ENCODE measurements around the gene EXOC7.

EXOC7 gene

DNA sequence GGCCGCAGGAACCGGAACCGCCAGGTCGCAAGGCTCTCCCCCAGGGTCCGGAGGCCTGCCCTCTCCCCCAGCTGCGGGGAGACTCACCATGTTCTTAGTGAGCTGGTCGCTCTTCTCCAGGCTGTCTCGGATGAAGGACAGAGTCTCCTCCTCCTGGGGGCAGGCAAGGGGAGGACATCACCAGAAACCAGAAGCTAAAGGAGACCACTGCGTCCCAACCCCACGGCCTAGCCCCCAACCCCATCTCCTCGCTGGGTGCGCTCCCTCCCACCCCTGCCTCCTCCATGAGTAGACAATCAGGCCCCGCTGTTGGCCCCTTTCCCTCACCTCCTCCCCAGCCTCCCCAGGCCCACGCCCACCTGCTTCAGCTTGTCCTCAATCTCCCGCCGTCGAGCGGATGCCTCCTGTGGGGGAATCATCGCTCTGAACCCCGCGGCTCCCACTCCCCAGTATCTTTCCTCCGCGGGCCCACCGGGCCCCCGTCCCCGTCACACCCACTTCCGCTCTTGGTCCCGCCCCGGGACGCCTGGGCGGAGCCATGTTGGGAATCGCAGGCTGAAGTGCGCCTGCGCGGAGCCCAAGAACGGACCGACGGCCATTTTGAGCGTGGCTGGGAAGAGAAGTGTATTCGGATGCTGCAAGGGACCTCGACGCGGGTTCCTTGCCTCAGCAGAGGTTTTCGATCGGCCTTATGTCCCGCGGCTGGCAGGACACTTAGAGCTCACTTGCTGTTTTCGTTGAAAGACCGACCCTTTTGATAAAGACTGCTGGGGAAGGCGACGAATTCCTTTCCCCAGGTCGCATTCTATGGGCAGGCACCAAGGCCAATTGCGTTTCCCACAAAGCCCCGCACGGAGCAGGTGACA, at the start of gene EXOC7:
Gene EXOC7 (minus strand): TSS at position 514 of the 866 bp plus-strand sequence. CDS start 95 bp downstream, at position 419.
- DNase-seq (ENCODE audit: low spot score) = peak; percentile 99

DNA sequence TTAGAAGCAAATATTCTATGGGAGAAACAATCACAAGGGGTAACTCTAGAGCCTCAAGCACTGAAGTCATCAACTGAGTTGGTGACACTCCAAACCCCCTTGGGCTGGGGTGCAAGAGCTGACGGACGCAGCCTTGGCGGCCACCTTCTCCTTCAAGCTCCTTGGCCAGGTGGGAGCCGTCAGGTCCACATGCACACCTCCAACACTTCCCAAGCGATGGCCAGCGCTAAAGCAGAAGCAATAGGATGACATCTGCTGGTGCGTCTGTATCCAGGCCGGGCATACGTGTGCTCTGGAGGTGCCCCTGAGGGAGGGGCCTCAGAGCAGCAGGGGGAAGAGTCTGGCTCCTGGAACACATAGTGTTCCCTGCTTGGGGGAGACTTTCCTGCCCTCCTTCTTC, 49.6 kb upstream of the EXOC7 start:
- DNase-seq (ENCODE audit: low spot score) = no peak

GRCh38 chr17:76152591-76152990, 49.0 kb upstream of the EXOC7 start:
- no peak for DNase-seq (ENCODE audit: low spot score)

GRCh38 chr17:76151896-76152454, 48.4 kb upstream of the EXOC7 start:
- DNase-seq (ENCODE audit: low spot score) = no peak

DNA sequence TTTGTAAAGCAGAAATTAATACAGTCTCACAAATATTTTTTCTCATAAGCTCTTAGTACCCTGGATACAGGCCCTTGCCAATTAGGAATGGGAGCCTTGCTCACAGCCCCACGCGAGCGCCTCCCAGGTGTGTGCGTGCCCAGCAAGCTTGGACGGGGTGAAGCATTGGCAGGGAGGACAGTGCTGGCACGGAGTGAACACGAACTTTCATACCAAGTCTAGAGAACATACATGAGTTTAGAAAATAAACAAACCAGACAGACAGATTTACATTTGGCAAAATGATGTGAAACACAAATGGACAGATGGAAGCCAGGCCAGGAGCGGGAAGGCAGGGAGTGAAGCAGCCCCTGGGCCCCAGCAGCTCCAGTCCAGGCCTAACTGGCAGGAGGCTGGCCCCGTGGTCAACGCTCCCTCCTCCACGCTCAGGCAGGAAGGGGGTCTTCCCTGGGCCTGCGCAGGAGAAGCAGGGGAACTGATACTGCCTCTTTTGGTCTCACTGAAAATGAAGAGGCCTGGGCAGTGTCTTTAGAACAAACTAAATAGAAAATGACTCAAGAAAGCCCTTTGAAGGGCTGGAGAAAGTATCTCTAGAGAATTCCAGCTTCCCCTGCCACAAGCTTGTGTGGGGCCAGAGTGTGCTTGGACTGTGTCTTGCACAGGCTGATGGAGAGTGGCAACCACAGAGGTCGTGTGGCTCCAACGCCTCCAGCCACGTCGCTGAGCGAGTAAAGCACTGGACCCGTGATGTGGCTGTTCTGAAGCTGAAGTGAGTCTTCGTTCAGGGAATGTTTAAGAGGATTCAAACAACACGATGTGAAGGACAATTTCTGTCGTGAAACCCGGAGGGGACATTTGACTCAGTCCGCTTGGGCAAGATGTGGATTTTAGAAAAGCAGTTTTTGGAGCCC, 47.4 kb upstream of the EXOC7 start:
- no peak for DNase-seq (ENCODE audit: low spot score)

DNA sequence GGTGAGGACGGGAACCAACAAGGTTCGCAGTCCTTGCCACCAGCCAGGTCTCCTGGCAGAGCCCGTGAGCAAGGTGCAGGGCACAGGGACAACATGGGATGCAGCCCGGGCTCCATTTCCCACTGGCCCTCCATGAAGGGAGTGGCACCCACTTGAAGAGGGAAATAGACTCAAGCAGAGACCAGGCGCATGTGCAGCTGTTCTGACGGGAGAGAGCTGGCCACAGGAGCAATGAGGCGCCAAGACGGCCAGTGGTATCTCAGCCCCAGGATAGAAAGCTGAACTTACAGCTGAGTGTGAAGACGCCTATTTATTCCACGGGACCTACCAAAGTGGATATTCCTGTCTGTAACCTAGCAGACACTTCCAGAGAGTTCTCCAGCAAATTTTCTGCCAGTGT, 45.6 kb upstream of the EXOC7 start:
- DNase-seq (ENCODE audit: low spot score) = no peak

DNA sequence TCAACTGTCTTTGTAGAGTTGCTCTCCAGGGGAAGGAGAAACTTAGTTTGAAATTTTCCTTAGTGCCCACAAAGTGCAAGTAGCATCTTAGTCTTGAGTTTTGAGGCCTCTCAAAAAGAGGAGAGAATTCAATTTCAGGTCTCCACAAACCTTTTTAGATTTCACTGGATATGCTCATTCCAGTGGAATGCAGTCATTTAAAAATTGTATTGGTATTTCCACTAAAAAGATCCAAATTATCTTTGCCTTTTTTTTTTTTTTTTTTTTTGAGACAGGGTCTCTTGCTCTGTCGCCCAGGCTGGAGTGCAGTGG, 44.4 kb upstream of the EXOC7 start:
- no peak for DNase-seq (ENCODE audit: low spot score)

DNA sequence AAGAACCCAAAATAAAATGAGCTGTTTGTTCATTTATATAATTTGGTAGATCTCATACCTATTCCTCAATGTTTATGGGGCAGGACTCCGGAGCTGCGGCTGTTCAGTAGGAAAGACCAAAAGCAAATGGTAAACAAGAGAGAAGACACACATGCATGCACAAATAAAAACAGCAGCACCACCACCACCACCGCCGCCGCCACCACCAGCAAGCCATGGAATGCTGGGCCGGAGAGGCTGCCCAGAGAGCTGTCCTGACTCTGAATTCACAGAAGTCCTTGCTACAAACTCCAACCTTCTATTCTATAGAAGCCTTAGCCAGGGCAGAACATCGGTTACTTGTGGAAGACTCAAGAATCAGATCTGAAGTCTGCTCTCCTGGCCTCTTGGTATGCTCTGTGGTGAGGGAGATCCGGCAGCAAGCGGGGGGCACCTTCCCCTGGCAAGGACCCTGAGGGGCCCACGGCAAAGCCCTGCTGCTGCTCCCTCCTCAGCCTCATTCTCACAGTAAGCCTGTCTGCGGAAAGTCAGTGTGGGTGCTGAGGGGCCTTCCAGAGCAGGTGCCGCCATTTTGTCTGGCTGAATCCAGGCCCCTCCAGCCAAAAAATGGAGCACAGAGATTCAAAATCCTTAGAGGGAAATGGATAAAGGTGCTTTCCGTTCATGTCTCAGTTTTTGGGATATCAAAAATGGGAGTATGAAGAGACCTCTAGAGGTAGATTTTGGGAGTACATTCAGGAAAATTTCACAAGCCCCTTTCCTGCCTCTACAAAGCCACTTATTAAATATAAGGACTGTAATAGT, 43.8 kb upstream of the EXOC7 start:
- peak; percentile 73 for DNase-seq (ENCODE audit: low spot score)

DNA sequence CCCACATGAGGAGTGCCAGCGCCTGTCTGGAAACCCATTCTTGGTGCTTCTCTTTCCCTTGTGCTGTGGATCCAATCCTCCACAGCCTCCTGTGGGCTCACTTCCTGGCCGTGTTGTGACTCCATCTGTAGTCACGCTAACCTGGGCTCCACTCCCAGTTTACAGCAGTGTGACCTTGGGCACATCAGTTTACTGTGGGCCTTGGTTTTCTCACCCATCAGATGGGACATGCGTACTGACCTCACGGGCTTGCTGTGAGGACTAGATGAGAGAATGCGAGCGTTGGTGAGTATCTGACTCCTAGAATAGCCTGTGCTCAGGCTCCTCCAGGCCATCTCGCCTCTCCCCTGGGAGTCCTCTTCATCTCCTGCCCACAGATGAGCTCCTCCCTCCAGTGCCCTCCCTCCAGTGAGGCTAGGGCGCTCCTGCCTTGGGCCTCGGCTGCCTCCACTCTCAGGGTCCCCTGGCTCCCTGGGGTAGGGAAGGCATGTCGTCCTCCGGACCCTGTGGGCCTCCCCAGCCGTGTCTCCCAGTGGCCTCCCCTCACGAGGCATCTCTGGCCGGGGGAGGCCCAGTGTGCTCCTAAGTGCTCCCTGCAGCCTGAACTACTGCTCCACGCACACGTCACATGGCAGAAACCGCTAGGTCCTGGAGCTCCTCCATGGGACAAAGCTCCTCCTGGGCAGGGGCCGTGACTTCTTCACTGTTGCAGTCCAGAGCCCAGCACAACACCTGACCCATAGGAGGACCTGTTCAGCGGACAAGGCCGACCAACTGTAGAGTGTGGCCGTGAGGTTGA, 42.7 kb upstream of the EXOC7 start:
- no peak for DNase-seq (ENCODE audit: low spot score)

DNA sequence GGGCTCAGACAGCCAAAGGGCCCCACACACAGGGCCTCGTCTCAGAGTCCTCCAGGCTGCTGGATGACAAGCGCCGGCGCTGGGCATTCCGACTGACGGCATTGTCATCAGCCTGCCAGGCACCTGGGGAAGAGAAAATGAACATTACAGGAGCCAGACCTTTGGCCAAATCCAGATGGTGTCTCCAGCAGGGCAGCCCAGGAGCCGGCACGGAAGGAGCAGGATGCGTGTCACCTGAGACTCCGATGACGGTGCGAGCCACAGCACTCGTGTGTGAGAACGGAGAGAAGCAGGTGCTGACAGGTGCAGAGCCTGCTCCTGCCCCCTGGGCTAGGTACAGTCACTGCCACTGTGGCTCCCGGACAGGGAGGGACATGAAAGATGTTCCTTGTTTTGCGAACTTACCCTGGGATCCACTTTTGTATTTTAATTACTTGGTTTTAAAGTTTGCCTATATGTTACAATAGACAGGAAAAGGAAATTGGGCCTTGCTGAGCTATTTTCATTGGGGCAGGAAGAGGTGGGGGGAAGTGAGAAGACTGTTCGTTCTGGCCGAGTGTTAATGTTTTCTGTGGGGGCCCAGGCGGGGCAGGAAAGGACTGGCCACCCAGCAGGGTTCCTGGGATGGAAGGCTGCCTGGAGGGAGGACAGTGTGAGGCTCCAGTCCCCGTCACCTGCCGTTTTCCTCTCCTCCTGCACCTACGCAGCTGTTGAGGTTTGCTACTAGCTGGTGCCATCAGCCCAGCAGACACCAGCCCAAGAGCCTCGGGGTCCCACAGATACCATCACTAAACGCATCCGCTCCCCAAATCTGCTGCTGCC, 41.9 kb upstream of the EXOC7 start:
- no peak for DNase-seq (ENCODE audit: low spot score)

DNA sequence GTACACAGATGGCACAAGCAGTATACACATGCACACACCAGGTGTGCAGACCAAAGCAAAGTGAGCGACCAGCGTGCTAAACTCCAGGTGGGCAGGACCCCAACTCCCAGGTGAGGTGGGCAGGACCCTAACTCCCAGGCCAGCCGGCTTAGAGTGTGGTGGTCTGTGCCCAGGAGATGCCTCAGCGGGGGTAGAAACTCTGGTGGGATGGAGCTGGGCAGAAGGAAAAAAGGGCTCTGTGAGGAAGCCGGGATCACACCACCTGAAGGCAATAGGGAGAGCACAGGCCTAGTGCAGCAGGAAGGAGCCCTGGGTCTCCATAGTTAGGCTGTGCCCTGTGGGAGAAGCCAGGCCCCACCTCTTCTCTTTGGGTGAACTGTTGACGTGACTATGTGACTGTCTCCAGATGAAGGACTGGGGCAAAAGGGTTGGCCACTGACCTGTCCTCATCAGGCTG, 39.0 kb upstream of the EXOC7 start:
- no peak for DNase-seq (ENCODE audit: low spot score)

DNA sequence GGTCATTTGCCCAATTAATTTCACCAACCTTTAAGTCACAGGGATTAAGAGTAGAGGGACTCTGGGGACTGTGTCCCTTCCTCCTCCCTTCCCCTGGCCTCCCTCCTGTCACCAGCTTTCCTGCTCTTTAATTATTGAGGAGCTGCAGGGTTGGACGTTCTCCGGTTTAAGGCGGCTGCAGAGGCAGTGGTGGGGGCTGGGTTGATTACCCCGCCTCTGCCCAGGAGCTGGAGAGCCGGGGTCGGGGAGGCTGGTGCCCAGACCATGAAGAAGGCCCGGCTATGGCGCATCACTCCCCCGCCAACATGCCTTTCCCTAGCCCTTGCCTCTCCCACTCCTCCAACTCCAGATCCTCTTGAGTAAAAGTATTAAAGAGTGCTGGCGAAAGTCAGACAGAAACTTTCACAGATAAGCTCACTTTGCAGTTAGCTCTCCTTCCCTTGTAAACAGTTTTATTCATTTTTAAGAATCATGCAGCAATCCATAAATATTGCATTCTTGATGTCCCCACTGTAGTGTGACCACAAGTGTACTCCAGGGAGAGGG, 38.5 kb upstream of the EXOC7 start:
- no peak for DNase-seq (ENCODE audit: low spot score)

- DNase-seq (ENCODE audit: low spot score) = peak; percentile 98
These were observed 37.8 kb upstream of the EXOC7 start, which contains the start of gene FOXJ1 for GRCh38 chr17:76141212-76142038. Gene FOXJ1, minus strand, starts transcription at chr17:76141245. Its CDS starts 850 bp downstream, at chr17:76140395.

DNA sequence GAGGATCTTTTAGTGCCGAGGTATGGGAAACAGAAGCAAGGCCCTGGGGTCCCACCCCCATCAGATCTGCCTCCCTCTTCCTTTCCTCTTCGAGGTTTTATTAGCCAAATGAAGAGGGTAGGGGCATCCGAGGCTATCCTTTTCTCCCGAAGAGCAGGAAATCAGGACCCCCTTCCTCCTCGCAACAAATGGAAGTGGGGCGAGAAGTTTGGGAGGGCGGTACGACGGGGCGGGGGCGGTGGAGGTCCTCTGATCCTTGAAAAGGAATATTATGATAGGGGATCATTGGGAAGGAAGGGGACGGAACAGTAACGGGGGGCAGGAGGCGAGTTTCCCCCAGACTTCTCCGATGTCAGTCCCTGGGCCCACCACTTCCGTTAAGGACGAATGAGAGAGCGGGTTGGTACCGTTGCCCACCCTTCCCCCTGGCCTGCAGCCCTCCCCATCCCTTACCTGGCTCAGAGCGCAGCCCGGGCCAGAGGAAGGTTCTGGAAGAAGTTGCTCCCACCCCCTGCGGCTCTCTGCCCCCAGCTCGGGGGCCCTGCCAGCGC, 37.1 kb upstream of the EXOC7 start:
- DNase-seq (ENCODE audit: low spot score) = no peak

DNA sequence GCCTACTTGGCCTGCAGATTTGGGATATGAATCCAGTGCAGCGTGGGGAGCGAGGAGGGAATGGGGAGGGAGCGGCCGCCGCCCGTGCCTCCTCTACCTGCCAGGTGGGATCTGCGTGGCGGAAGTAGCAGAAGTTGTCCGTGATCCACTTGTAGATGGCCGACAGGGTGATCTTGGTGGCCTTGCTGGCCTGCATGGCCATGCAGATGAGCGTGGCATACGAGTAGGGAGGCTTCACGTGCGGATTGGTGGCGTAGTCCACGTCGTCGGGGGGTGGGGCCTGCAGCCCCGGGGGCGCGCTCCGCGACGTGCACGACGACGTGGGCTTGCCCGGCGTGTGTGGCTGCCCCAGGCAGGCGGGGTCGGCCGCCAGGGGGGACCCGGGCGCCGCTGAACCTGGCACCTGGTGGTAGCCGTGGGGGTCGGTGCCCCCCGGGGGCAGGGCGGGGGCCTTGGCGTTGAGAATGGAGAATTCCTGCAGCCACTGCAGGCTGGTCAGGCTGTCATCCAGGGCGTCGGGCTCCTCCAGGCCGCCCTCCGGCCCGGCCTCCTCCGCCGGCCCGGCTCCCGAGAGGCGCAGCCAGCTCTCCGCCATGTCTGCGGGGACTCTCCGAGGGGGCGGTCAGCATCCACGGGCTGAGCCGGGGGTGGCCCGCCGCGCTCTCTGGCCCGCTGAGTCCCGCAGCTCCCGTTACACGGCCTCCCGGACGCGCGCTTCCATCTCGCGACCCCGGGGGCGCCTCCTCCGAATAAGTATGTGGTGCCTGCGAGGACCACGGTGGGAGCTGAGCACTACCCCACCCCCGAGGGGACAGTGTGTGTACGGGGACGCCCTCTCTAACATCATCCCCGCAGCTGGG, 36.4 kb upstream of the EXOC7 start:
- DNase-seq (ENCODE audit: low spot score) = no peak

GRCh38 chr17:76138896-76139752, 35.5 kb upstream of the EXOC7 start:
- no peak for DNase-seq (ENCODE audit: low spot score)
